ENCODE data around the gene FRAT1. TPM values are rescaled to one million over a fixed set of nuclear protein-coding genes. Genes with fewer than 3 reads are reported as not detected.

Gene FRAT1
- total RNA-seq, 2 experiments from 2014 or later = 5.5 to 5.7 TPM

- Mint-ChIP-seq H3K36me3 (peaks cover 15% of the 10 kb centered on the region), H3K4me1 (peaks cover 26% of the 10 kb centered on the region), H3K27me3 (no peaks in the 10 kb centered on the region), H3K27ac (peak within 1 kb of the TSS; percentile 88), H3K9me3 (ENCODE audit: low read depth) (no peaks in the 10 kb centered on the region), H3K4me3 (peak within 1 kb of the TSS; percentile 88)
- CTCF ChIA-PET = interaction anchor here (1.2 to 2.1 kb wide), 3 partner anchors 27 to 220 kb away, joined by 3 to 9 read pairs (median 6); partner anchors contain the start of gene FRAT1
- DNase-seq = peak; percentile 98
- ATAC-seq = peak; percentile 99
Measured at GRCh38 chr10:97292097-97292861, 26.8 kb upstream of the FRAT1 start, which contains the start of gene ARHGAP19. ARHGAP19 (minus strand) TSS chr10:97292637; CDS start chr10:97292627, 10 bp downstream.

DNA sequence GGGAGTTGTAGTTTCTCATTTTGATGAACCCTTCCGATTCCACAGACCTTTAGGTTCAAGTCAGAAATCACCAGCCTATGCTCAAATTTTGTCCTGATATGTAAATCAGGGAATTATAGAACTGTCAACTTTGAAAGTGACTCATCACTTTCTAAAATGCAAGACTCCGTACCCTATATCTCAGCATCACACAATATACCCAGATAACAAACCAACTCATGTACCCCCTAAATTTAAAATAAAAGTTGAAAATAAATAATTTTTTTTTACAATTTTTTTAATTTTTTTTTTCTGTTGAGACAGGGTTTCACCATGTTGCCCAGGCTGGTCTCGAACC is 26.2 kb upstream of the FRAT1 start:
- Mint-ChIP-seq H3K4me3 (peak overlapping the region; percentile 88), H3K9me3 (ENCODE audit: low read depth) (no peaks in the 10 kb centered on the region), H3K4me1 (peaks cover 26% of the 10 kb centered on the region), H3K27me3 (no peaks in the 10 kb centered on the region), H3K36me3 (peaks cover 15% of the 10 kb centered on the region), H3K27ac (peak overlapping the region; percentile 88)
- no peak for ATAC-seq
- DNase-seq = no peak
- CTCF ChIA-PET = interaction anchor here (1.2 to 2.1 kb wide), 3 partner anchors 27 to 220 kb away, joined by 3 to 9 read pairs (median 6); partner anchors contain the start of gene FRAT1

DNA sequence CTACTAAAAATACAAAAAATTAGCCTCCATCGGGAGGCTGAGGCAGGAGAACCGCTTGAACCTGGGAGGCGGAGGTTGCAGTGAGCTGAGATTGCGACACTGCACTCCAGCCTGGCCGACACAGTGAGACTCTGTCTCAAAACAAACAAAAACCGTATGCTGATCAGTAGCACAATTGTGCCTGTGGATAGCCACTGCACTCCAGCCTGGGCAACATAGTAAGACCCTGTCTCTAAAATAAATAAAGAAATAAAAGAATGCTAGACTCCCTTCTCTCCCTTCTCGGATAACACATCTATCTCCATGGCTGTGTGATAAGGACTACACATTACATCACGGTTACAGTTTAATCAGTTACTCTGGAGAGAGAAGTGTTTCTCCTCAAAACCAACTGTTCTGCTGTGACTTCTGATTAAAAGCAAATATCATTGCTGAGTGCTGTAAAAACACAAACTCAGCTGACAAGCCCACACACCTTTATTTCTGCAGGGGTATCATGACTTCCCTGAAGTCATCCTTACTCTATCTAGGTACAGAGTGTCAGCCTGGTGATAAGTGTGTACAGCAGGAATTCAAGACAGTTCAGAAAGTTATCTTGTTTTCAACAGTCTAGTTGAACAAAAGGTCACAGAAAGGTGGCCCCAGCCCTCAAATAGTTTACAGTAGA is 21.4 kb upstream of the FRAT1 start:
- no peak for ATAC-seq
- DNase-seq = no peak
- H3K9me3 Mint-ChIP-seq (ENCODE audit: low read depth) = no peaks in the 10 kb centered on the region
- CTCF ChIA-PET = no interaction called here
- no peak overlapping the region for H3K27ac Mint-ChIP-seq
- H3K4me3 Mint-ChIP-seq = no peak overlapping the region
- peaks cover 9% of the 10 kb centered on the region for H3K4me1 Mint-ChIP-seq
- H3K27me3 Mint-ChIP-seq = no peaks in the 10 kb centered on the region
- H3K36me3 Mint-ChIP-seq = no peaks in the 10 kb centered on the region

DNA sequence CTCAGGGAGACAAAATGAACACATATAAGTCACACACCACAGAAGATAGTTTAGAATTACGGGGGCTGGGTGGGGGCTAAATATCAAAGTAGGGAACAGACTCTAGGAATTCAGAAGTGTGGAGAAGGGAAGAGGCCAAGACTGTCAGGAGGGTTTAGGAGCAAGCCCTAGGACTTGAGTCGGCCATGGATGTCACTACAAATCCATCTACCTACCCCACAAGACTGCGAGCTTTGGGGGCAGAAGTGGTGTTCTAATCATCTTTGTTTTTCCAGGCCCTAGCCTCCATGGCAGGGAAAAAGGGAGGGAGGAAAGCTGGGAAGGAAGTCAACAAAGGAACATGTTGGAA is 20.9 kb upstream of the FRAT1 start:
- Mint-ChIP-seq H3K4me1 (peaks cover 7% of the 10 kb centered on the region), H3K36me3 (no peaks in the 10 kb centered on the region), H3K27ac (no peak overlapping the region), H3K4me3 (no peak overlapping the region), H3K9me3 (ENCODE audit: low read depth) (no peaks in the 10 kb centered on the region), H3K27me3 (no peaks in the 10 kb centered on the region)
- DNase-seq (no peak), ATAC-seq (no peak)
- CTCF ChIA-PET = no interaction called here

DNA sequence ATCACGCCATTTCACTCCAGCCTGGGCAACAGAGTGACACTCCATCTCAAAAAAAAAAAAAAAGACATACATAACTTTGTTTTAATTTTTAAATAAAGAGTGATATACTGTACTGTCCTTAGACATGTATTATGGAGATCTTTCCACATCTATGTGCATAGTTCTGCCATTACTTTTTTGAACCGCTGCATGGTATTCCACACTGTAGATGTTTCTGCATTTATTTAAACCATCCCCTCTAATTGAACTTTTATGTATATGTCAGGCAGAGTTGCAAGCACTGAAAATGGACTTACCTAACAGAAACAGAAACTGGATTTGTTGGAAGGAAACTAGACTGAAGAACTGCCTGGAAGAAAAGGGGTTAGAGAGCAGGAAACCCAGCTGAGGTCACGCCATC is 18.1 kb upstream of the FRAT1 start:
- Mint-ChIP-seq H3K36me3 (no peaks in the 10 kb centered on the region), H3K27me3 (no peaks in the 10 kb centered on the region), H3K9me3 (ENCODE audit: low read depth) (no peaks in the 10 kb centered on the region), H3K4me1 (peaks cover 3% of the 10 kb centered on the region), H3K4me3 (no peak overlapping the region), H3K27ac (no peak overlapping the region)
- CTCF ChIA-PET = no interaction called here
- ATAC-seq = no peak
- no peak for DNase-seq

DNA sequence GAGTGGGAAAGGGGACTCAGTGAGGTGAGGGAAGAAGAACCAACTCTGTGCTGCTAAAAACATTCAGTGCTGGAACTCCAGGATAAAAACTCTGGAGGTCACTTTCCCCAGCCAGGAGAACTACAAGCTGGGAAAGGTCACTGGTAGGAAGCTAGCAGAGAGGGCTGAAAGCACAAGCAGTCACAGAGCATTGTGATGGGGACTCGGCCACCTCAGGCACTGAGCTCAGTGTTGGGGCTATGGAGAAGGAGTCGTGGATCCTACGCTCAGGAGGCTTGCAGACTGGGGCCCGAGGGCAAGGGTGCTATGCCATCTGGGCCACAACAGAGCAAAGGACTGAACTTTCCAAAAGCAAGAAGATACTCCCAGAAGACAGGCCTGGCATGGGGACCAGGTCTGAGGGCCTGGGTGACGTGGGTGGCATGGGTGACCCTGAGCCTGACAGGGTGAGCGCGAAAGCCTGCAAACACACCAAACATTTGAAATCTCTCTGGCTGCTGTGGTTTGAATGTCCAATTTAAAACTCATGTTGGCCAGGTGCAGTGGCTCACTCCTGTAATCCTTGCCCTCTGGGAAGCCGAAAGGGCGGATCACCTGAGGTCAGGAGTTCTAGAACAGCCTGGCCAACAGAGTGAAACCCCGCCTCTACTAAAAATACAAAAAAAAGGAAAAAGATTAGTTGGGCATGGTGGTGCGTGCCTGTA is 16.8 kb upstream of the FRAT1 start:
- Mint-ChIP-seq H3K36me3 (no peaks in the 10 kb centered on the region), H3K27me3 (no peaks in the 10 kb centered on the region), H3K4me1 (peaks cover 3% of the 10 kb centered on the region), H3K9me3 (ENCODE audit: low read depth) (no peaks in the 10 kb centered on the region), H3K27ac (no peak overlapping the region), H3K4me3 (no peak overlapping the region)
- ATAC-seq (no peak), DNase-seq (no peak)
- CTCF ChIA-PET = no interaction called here

DNA sequence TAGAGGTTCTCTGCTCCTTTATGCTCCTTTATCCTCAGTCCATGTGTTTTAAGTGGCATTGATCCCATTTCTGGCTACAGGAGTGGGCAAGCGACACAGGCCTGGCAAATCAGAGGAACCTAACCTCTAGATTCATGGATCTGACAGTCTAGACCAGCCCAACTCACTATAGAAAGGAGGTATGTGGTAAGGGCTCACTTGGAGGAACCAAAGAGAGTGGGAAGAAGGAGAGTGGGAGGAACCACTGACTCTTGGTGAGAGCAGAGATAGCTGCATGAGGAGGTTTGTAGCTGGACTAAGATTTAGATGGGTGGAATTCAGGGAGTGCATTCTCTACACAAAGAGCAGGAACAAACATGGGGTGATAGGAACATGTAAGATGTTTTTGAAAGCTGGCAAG is 11.6 kb upstream of the FRAT1 start:
- CTCF ChIA-PET = interaction anchor here (1.1 kb wide), 1 partner anchor 11 kb away, joined by 3 read pairs; no protein-coding TSS in a partner anchor
- H3K36me3 Mint-ChIP-seq = no peaks in the 10 kb centered on the region
- no peak overlapping the region for H3K27ac Mint-ChIP-seq
- H3K4me3 Mint-ChIP-seq = no peak overlapping the region
- H3K4me1 Mint-ChIP-seq = no peaks in the 10 kb centered on the region
- ATAC-seq = no peak
- no peaks in the 10 kb centered on the region for H3K9me3 Mint-ChIP-seq (ENCODE audit: low read depth)
- no peaks in the 10 kb centered on the region for H3K27me3 Mint-ChIP-seq
- DNase-seq = no peak

GRCh38 chr10:97307866-97308780 is 10.9 kb upstream of the FRAT1 start:
- Mint-ChIP-seq H3K27me3 (no peaks in the 10 kb centered on the region), H3K4me1 (no peaks in the 10 kb centered on the region), H3K9me3 (ENCODE audit: low read depth) (no peaks in the 10 kb centered on the region), H3K27ac (no peak overlapping the region), H3K36me3 (no peaks in the 10 kb centered on the region), H3K4me3 (no peak overlapping the region)
- DNase-seq = no peak
- no peak for ATAC-seq
- CTCF ChIA-PET = interaction anchor here (1.1 kb wide), 1 partner anchor 10 kb away, joined by 3 read pairs; no protein-coding TSS in a partner anchor

DNA sequence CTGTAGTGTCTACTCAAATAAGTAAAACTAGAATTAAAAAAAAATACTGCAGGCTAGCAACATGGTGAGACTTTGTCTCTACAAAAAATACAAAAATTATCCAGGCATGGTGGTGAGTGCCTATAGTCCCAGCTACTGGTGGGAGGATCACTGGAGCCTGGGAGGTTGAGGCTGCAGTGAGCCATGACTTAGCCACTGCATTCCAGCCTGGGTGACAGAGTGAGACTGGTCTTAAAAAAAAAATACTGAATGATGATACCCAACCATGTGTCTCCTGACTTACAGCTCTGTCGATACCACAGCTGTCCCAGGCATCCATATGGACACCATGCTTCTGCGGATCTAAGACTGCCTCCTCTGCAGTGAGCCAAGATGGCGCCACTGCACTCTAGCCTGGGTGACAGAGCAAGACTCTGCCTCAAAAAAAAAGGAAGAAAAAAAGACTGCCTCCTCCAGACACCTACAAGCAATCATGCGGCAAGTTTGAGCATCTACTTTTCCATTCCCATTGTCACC is 7.9 kb upstream of the FRAT1 start:
- no peaks in the 10 kb centered on the region for H3K4me1 Mint-ChIP-seq
- CTCF ChIA-PET = no interaction called here
- no peak overlapping the region for H3K4me3 Mint-ChIP-seq
- no peaks in the 10 kb centered on the region for H3K9me3 Mint-ChIP-seq (ENCODE audit: low read depth)
- DNase-seq (no peak), ATAC-seq (no peak)
- H3K27ac Mint-ChIP-seq = no peak overlapping the region
- no peaks in the 10 kb centered on the region for H3K36me3 Mint-ChIP-seq
- no peaks in the 10 kb centered on the region for H3K27me3 Mint-ChIP-seq

DNA sequence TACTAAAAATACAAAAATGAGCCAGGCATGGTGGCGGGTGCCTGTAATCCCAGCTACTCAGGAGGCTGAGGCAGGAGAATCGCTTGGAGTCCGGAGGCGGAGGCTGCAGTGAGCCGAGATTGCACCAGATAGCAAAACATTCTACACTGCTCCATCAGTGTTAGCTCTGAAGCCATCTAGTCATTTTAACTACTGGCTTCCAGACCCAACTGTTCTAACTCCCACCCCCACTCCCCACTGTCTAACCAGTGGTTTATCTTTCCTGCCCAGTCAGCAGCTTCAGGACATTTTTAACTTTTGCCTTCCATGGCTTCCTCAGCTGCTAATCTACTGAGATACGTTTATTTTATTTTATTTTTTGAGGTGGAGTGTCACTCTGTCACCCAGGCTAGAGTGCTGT is 6.2 kb upstream of the FRAT1 start:
- H3K27me3 Mint-ChIP-seq = no peaks in the 10 kb centered on the region
- ATAC-seq (no peak), DNase-seq (no peak)
- H3K9me3 Mint-ChIP-seq (ENCODE audit: low read depth) = no peaks in the 10 kb centered on the region
- no peaks in the 10 kb centered on the region for H3K4me1 Mint-ChIP-seq
- no peak overlapping the region for H3K27ac Mint-ChIP-seq
- CTCF ChIA-PET = no interaction called here
- H3K36me3 Mint-ChIP-seq = no peaks in the 10 kb centered on the region
- no peak overlapping the region for H3K4me3 Mint-ChIP-seq

- ATAC-seq = no peak
- H3K4me1 Mint-ChIP-seq = peaks cover 4% of the 10 kb centered on the region
- H3K27ac Mint-ChIP-seq = no peak overlapping the region
- no peaks in the 10 kb centered on the region for H3K9me3 Mint-ChIP-seq (ENCODE audit: low read depth)
- CTCF ChIA-PET = interaction anchor here (0.6 kb wide), 1 partner anchor 413 kb away, joined by 5 read pairs; no protein-coding TSS in a partner anchor
- H3K27me3 Mint-ChIP-seq = no peaks in the 10 kb centered on the region
- no peaks in the 10 kb centered on the region for H3K36me3 Mint-ChIP-seq
- DNase-seq = no peak
- H3K4me3 Mint-ChIP-seq = no peak overlapping the region
Measured at GRCh38 chr10:97314671-97315070, 4.4 kb upstream of the FRAT1 start.

DNA sequence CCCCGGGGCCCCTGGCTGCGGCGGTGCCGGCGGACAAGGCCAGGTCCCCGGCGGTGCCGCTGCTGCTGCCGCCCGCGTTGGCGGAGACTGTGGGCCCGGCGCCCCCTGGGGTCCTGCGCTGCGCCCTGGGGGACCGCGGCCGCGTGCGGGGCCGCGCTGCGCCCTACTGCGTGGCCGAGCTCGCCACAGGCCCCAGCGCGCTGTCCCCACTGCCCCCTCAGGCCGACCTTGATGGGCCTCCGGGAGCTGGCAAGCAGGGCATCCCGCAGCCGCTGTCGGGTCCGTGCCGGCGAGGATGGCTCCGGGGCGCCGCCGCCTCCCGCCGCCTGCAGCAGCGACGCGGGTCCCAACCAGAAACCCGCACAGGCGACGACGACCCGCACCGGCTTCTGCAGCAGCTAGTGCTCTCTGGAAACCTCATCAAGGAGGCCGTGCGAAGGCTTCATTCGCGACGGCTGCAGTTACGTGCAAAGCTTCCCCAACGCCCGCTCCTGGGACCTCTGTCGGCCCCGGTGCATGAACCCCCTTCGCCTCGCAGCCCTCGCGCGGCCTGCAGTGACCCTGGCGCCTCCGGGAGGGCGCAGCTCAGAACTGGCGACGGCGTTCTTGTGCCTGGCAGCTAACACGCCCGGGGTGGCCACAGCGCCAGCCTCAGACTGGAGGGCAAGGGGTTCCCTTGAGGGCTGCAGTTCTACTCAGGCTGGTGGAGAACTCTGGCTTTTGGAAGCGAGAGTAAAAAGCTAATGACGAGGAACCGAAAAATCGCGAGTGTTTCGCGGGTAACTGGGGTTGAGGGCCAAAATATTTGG is 804 bp downstream of the FRAT1 start:
- no peaks in the 10 kb centered on the region for H3K27me3 Mint-ChIP-seq
- peak; percentile 50 for ATAC-seq
- H3K4me1 Mint-ChIP-seq = peaks cover 22% of the 10 kb centered on the region
- H3K4me3 Mint-ChIP-seq = peak overlapping the region; percentile 82
- no peaks in the 10 kb centered on the region for H3K9me3 Mint-ChIP-seq (ENCODE audit: low read depth)
- H3K36me3 Mint-ChIP-seq = no peaks in the 10 kb centered on the region
- CTCF ChIA-PET = interaction anchor here (0.6 to 2.0 kb wide), 7 partner anchors 12 to 222 kb away, joined by 3 to 35 read pairs (median 4); partner anchors contain the start of genes ARHGAP19 and FRAT2
- peak overlapping the region; percentile 64 for H3K27ac Mint-ChIP-seq
- DNase-seq = peak; percentile 78
